OCI-LY3 (cell line): Measurements from ENCODE around the gene CNEP1R1.

ENCODE experiments used
- H2AFZ ChIP-seq: fragments of 200-600, 300-600 bp; shearing (Covaris generic); 2 replicates; pipeline ENCODE4 v1.6.0; 2014; ENCODE audit warnings: antibody characterized with exemption, low read depth, low read length
- H3K27ac ChIP-seq: fragments of 200-600, 300-600 bp; sonication (generic); 2 replicates; pipeline ENCODE4 v1.5.1; 2014; ENCODE audit warnings: mild to moderate bottlenecking, low read length, moderate library complexity, mixed read lengths
- H3K27me3 ChIP-seq: fragments of 200-600, 300-600 bp; sonication (generic); 2 replicates; pipeline ENCODE4 v1.6.1; 2014; ENCODE audit warnings: low read depth, low read length, mixed read lengths
- H3K36me3 ChIP-seq: fragments of 200-600, 300-600 bp; sonication (generic); replicated peaks from 2 replicates; pipeline ENCODE3; 2014; ENCODE audit warnings: low read depth, low read length, mixed read lengths
- H3K4me1 ChIP-seq: fragments of 300-600, 200-600 bp; sonication (generic); 2 replicates; pipeline ENCODE4 v1.6.1; 2014; ENCODE audit warnings: low read length, mixed read lengths
- H3K4me2 ChIP-seq: fragments of 200-600, 300-600 bp; sonication (generic); 2 replicates; pipeline ENCODE4 v1.6.1; 2014; ENCODE audit warnings: low read length, mixed read lengths
- H3K4me3 ChIP-seq: fragments of 300-600, 200-600 bp; sonication (generic); 2 replicates; pipeline ENCODE4 v1.5.1; 2014; ENCODE audit warnings: antibody characterized with exemption, mild to moderate bottlenecking, low read length, moderate library complexity
- H3K79me2 ChIP-seq: fragments of 300-600, 200-600 bp; shearing (Covaris generic); 2 replicates; pipeline ENCODE4 v1.6.1; 2014; ENCODE audit warnings: mild to moderate bottlenecking, low read length, mixed read lengths
- H3K9ac ChIP-seq: fragments of 300-600, 200-600 bp; shearing (Covaris generic); 2 replicates; pipeline ENCODE4 v1.6.0; 2014; ENCODE audit warnings: mild to moderate bottlenecking, low read length, moderate library complexity
- H3K9me3 ChIP-seq: fragments of 200-600, 300-600 bp; shearing (Covaris generic); 2 replicates; pipeline ENCODE4 v1.6.1; 2014; ENCODE audit warnings: low read length, mixed read lengths; ENCODE audit not compliant: insufficient read depth
- H4K20me1 ChIP-seq: fragments of 200-600, 300-600 bp; sonication (generic); 2 replicates; pipeline ENCODE4 v1.6.1; 2016; ENCODE audit warnings: low read length, mixed read lengths; ENCODE audit not compliant: insufficient read depth
- CTCF ChIP-seq: fragments of 200-600, 300-600 bp; sonication (generic); IDR thresholded peaks from 2 replicates; pipeline ENCODE4 v1.5.1; 2014; ENCODE audit warnings: antibody characterized with exemption, low read length, low read depth
- EZH2phosphoT487 ChIP-seq: fragments of 200-600 bp; shearing (Covaris generic); IDR thresholded peaks from 2 replicates; pipeline ENCODE4 v1.6.1; 2018; ENCODE audit warnings: antibody characterized with exemption, mixed run types, low read depth

CNEP1R1 gene

GRCh38 chr16:50036426-50036825 is 11.4 kb downstream of the CNEP1R1 start:
- Histone ChIP-seq H3K9ac (no peak overlapping the region), H3K4me3 (no peak overlapping the region), H2AFZ (no peak overlapping the region), H3K27ac (no peak overlapping the region), H4K20me1 (no peaks in the 10 kb centered on the region), H3K36me3 (peaks cover 16% of the 10 kb centered on the region), H3K79me2 (no peaks in the 10 kb centered on the region), H3K9me3 (no peaks in the 10 kb centered on the region), H3K27me3 (no peaks in the 10 kb centered on the region), H3K4me2 (no peak overlapping the region), H3K4me1 (peaks cover 5% of the 10 kb centered on the region; the same call in 1 of the 2 replicates)
- TF ChIP-seq EZH2phosphoT487 (no peak), CTCF (no peak)

- Histone ChIP-seq H3K4me3 (no peak overlapping the region), H3K4me2 (no peak overlapping the region), H2AFZ (no peak overlapping the region), H3K27me3 (peaks cover 5% of the 10 kb centered on the region), H4K20me1 (no peaks in the 10 kb centered on the region), H3K9ac (no peak overlapping the region), H3K9me3 (no peaks in the 10 kb centered on the region), H3K4me1 (peaks cover 5% of the 10 kb centered on the region; the same call in 1 of the 2 replicates), H3K36me3 (peaks cover 11% of the 10 kb centered on the region), H3K27ac (no peak overlapping the region), H3K79me2 (no peaks in the 10 kb centered on the region)
- TF ChIP-seq CTCF (no peak), EZH2phosphoT487 (no peak)
Observed at GRCh38 chr16:50037662-50038220, 12.7 kb downstream of the CNEP1R1 start.

- Histone ChIP-seq H2AFZ (no peak overlapping the region), H3K9ac (no peak overlapping the region), H3K9me3 (no peaks in the 10 kb centered on the region), H3K27me3 (peaks cover 10% of the 10 kb centered on the region), H3K27ac (no peak overlapping the region), H3K4me1 (peaks cover 5% of the 10 kb centered on the region; the same call in 1 of the 2 replicates), H3K36me3 (peaks cover 11% of the 10 kb centered on the region), H3K4me3 (no peak overlapping the region), H3K79me2 (no peaks in the 10 kb centered on the region), H4K20me1 (no peaks in the 10 kb centered on the region), H3K4me2 (no peak overlapping the region)
- TF ChIP-seq EZH2phosphoT487: no peak
- no peak for TF ChIP-seq CTCF
Observed at GRCh38 chr16:50038286-50038685, 13.3 kb downstream of the CNEP1R1 start.

GRCh38 chr16:50038756-50039529 is 13.9 kb downstream of the CNEP1R1 start:
- no peak for TF ChIP-seq CTCF
- TF ChIP-seq EZH2phosphoT487: no peak
- Histone ChIP-seq H3K4me3 (no peak overlapping the region), H3K36me3 (peaks cover 10% of the 10 kb centered on the region), H3K4me1 (peaks cover 5% of the 10 kb centered on the region; the same call in 1 of the 2 replicates), H2AFZ (no peak overlapping the region), H3K9ac (no peak overlapping the region), H3K79me2 (no peaks in the 10 kb centered on the region), H3K9me3 (no peaks in the 10 kb centered on the region), H3K4me2 (no peak overlapping the region), H4K20me1 (no peaks in the 10 kb centered on the region), H3K27me3 (peaks cover 14% of the 10 kb centered on the region), H3K27ac (no peak overlapping the region)
